GM08714 (cell line): ENCODE results near the gene CELA3A.
"Not testable (repeated sequence)": the region's sequence is repeated elsewhere in the genome, so short reads cannot be mapped to it uniquely, and the experiment has no call there.

Source experiments
- H3K4me3 ChIP-seq: fragments of 200-500 bp; sonication (Bioruptor generic); 2 replicates; pipeline ENCODE4 v1.5.1; 2014; ENCODE audit warnings: mild to moderate bottlenecking, low read length, inconsistent platforms
- ZNF274 ChIP-seq: IDR thresholded peaks from 2 replicates; pipeline ENCODE4 v1.6.1; 2012; ENCODE audit warnings: mild to moderate bottlenecking, low read depth, low read length

CELA3A gene, protein sequence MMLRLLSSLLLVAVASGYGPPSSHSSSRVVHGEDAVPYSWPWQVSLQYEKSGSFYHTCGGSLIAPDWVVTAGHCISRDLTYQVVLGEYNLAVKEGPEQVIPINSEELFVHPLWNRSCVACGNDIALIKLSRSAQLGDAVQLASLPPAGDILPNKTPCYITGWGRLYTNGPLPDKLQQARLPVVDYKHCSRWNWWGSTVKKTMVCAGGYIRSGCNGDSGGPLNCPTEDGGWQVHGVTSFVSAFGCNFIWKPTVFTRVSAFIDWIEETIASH

DNA sequence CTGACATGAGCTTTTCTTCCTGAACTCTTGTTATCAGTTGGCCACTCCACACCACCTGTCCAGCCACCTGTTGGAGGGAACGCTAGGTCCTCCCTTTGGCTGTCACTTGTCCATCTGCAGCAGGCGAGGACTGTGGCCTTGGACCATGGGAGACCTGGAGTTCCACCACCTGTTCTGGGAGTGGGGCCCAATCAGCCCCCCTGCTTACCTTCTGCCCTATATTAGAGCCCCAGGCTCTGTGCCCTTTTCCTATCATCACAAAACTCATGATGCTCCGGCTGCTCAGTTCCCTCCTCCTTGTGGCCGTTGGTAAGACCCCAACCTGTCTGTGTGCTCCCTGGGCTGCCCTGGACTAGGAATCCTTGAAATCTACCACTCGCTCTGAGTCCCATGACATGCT is at the start of gene CELA3A:
CELA3A (plus strand) TSS at position 249 of the 400 bp plus-strand sequence; CDS start at position 267, 18 bp downstream.
- no peak for TF ChIP-seq ZNF274
- H3K4me3 ChIP-seq: no peak within 1 kb of the TSS

DNA sequence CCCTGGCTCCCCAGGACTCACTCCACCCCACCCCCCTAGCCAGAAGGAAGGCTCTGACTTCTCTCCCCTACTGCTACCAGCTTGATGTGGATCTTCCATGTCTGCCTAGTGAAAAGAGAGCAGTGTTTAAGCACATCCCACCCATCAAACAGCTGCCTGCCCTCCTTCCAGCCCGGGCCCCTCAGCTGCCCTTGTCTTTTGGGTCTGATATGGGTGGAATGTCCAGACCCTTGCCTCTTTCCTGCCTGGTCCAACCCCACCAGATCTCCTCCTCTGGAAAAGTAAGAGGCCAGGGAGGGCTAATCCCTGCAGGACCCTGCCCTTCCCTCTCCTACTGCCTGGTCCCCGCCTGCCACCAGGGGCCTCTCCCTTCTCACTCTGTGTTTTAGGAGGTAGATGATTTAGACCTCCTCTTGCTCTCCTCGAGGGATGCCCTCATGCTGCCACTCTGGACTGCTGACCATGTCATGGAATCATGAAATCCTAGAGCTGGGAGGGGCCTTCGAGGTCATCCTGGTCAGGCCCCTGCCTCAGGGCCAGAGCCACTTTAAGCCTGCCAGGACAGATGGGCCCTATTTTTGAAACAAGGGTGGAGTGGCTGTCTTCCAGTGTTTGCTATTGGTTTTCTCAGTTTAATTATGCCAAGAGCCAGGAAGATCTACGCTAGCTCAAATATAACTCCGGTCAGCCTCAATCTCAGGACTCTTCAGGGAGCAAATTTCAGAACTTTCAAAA is 48.5 kb upstream of the CELA3A start:
- no peak overlapping the region for H3K4me3 ChIP-seq
- no peak for TF ChIP-seq ZNF274

DNA sequence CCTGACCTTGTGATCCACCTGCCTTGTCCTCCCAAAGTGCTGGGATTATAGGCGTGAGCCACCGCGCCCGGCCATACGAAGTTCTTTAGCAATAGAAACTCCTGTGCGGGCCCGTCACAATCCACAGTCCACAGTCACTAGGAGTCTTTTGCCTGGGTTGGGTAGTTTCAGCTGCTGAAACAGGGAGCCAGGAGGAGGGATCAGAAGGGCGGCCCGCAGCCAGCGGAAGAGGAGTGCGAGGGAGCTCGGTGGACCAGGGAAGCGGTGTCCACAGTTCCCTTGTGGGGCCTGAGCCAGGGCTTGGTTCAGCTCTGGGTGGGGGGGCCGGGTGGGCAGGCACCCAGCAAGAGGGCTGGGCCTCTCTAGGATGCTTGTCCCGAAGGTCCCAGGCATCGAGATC is 46.4 kb upstream of the CELA3A start:
- H3K4me3 ChIP-seq: no peak overlapping the region
- TF ChIP-seq ZNF274: no peak

DNA sequence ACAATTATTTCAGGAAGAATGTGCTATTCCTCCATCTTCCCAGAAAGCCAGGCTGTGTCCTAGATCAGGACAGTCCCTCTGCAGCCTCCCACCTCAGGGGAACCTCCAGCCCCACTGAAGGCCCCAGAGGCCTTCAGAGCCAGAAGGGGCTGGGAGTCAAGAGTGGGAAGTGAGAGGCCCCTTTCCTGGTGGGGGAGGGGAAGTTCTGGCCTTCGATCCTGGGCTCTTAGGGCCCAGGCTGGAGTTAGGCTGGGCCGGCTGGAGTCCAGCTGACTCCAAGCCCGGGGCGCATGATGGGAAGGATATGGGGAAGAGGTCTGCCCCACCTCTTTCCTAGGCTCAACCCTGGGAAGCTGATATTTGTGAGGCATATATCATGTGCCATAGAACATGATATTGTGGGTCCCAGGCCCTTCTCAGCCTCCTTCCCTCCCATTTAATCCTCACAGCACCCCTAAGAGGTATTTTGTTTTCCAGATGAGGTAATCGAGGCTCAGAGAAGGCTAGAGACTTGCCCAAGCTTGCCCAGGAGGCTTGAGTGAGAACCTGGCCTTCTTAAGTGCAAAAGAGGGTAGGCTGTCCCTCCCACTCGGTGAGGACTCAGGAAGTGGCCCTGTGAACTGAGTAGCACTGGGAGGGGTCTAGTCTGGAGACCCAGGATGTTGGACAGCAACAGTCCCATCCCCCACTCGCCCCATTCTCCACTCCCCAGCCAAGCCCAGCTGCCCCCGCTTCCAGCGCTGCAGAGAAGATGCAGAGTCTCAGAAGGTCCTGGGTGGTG is 45.8 kb upstream of the CELA3A start:
- no peak for TF ChIP-seq ZNF274
- no peak overlapping the region for H3K4me3 ChIP-seq

DNA sequence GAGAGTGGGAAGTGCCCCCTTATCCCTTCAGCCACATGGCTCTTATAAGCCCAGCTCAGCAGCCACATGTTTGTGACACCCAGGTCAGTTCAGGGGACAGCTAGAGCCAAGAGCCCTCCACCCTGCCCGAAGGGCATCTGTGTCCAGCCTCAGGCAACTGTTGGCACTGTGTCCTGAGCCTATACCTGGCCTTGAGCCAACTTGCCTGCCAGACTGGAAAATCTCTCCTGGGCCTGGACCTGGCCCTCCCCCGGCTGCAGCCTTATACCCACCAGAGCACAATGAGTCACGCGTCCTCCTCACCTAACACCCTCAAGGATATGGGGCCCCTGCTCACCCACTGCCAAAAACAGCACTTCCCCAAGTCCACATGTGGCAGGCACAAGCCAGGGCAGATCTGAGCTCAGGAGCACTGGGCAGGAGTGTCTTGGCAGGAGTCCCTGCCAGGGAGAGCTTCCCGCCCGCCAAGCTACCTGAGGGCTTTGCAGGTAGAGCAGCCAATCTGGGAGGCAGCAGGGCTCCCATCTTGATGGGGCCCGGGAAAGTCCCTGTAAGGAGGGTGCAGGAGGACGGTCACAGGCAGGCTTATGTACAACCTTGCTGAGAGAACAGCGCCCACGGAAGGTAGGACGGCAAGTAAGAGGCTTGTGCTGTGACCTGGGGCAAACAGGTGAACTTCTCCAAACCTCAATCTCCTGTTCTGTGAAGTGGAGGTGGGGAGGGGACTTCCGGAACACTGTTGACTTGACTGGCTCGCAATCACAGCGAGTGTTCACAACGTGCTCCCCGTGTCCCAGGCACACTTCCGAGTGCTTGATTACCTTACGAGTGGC is 44.5 kb upstream of the CELA3A start:
- TF ChIP-seq ZNF274: no peak
- no peak overlapping the region for H3K4me3 ChIP-seq

DNA sequence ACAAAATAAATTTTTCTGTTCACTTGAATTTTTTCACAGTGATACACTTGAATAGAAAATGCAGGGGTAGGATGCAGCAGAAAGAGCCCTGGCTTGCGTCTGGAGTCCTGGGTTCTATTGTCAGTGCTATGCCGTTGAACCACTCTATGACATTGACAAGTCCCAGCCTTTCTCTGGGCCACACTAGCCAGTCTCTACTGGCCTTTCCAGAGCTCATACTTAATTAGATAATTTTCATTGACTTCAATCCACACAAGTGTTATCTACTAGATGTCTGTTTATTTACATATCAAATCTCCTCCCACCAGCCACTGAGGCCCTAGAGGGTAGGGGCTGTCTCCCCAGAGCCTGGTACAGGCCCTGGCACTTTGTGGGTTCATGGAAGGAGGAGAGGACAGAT is 40.1 kb upstream of the CELA3A start:
- H3K4me3 ChIP-seq: no peak overlapping the region
- no peak for TF ChIP-seq ZNF274

DNA sequence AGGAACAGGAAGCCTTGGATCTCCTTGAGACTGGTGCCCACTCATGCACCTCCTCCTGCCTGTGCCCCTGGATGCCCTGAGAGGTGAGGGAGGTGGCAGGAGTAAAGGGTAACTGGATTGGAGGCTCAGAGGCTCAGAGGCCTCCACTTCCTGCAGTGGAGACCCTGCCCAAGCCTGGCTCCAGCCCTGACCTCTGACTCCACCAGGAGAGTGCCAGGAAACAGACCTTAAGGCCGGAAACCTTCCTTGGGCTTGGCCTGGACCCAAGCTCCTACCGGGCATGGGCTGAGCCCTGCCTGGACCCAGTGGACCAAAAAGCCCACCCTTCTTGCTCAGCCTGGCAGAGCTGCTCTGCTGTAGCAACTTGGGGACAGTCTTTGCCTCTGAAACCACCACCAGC is 39.7 kb upstream of the CELA3A start:
- no peak for TF ChIP-seq ZNF274
- H3K4me3 ChIP-seq: no peak overlapping the region

DNA sequence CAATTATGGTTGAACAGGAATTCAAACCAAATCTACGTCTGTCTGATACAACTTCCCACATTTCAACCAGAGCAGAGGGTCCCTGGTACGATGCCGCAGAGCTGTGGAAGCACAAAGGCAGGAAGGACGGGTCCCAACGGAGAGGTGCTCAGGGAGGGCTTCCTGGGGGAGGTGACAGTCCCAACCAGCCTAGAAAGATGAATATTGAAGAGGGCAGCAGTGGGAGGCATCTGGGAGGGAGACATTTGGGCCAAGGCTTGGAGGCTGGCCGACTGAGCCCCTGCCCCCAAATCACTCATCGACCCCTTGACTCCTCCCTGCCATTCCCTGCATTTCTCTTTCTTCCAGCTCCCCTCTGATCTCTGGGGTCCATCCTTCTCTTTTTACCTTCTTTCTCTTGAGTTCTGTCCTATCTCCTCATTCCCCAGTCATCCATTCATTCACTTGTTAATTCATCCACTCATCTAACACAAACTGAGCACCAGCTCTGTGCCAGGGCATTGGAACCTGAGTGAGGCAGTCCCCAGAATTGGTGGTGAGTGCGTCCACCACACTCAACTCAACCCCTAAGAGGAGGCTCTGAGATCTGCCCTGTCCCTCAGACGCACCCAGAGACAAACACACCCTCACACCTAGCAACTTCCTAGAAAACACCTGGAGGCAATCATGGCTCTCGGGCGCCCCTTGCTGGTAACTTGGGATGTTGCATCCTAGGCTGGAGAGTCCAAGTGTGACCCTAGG is 37.8 kb upstream of the CELA3A start:
- no peak for TF ChIP-seq ZNF274
- H3K4me3 ChIP-seq: no peak overlapping the region

DNA sequence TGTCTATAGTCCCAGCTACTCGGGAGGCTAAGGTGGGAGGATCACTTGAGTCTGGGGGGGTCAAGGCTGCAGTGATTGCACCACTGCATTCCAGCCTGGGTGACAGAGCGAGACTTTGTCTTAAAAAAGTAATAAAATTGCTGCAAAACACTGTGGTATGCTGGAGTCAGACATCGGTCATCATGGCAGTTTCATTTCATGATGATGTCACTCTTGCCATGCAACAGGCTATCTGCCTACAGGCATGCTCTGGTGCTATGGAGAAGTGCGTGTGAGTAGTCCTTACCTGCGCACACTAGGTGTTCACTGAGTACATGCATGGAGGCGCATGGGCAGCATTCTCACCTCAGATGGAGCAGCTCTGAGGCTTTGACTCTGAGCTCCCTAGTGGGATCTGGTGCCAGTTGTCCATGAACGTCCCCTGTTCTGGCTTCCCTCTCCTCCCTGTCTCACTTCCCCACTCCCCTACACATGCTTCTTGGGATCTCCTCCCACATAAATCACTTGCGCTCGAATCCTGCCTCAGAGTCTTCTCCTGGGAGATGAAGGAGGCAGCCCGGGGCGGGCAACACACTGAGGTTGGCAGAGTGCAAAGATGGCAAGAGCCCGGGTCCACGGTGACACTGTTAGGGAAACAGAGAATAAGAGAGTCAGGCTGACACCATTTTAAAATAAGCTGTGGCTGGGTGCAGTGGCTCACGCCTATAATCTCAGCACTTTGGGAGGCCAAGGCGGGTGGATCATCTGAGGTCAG is 35.0 kb upstream of the CELA3A start:
- TF ChIP-seq ZNF274: no peak
- no peak overlapping the region for H3K4me3 ChIP-seq

DNA sequence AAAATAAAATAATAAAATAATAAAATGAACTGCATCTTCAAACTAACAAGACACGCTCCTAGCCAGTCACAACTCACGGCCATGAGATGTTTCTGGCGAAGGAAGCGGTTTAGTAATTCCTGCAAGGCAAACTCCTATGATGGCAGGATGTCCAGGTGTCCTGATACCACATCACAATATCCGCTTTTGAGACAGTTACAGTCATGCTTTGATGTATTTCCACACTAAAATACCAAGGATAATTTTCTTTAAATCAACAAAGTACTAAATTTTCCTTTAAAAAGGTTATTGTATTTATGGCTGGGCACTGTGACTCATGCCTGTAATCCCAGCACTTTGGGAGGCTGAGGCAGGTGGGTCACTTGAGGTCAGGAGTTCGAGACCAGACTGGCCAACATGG is 34.2 kb upstream of the CELA3A start:
- H3K4me3 ChIP-seq: not testable (repeated sequence)

DNA sequence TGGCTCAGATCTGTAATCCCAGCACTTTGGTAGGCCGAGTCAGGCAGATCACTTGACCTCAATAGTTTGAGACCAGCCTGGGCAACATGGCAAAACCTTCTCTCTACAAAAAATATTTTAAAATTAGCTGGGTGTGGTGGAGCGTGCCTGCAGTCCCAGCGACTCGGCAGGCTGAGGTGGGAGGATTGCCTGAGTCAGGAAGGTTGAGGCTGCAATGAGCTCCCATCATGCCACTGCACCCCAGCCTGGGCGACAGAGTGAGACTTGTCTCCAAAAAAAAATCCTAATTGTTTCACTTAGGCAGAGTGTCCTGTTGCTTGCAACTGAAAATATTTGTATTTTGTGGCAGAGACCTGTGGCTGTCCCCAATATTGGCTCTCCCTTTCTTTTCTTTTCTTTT is 32.4 kb upstream of the CELA3A start:
- not testable (repeated sequence) for H3K4me3 ChIP-seq

DNA sequence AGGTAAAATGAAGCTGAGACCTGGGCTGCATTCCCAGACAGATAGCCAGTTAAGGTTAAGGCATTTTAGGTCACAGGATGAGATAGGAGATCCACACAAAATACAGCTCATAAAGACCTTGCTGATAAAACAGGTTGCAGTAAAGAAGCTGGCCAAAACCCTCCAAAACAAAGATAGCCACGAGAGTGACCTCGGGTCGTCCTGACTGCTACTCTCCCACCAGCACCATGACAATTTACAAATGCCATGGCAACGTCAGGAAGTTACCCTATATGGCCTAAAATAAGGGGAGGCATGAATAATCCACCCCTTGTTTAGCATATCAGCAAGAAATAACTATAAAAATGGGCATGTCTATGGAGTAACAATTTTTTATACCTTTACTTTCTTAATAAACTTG is 30.9 kb upstream of the CELA3A start:
- not testable (repeated sequence) for H3K4me3 ChIP-seq

DNA sequence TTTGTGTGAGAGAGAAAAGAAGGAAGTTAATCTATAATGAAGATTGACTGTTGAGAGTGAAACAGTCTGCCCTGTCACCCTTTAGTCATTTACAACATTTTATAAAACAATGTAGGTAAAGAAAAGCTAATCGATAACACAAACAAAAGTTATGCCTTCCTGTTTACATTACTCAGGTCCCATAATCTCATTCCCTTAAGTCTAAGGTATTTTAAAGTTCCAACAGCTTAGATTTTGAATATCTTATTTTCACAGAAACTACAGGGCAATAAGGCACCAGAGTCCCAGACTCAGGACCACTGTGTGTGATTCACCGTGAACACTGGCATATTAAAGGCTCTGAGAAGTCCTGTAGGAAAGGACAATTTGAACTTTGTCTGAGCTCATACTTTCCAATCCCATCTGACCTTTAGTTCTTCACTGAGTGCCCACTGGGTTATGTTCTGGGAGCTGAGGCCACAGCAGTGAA is 28.4 kb upstream of the CELA3A start:
- not testable (repeated sequence) for H3K4me3 ChIP-seq

DNA sequence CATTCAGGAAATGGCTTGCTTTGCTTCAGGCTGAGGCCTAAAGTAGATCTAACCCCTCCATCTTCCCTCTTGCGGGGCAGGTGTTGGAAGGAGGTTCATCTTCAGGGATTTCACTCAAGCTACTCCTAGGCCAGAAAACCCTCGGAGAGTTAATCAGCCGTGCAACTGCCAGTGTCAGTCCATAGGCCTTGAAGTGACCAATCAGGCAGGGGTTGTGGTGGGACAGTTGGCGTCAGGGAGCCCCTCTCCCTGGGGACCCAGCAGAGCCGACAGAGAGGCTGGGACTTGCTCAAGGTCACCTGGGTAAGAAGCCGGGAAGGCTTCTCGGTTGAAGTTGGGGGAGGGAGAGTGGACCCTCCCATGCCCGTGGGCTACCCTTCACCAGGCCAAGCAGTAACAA is 27.5 kb upstream of the CELA3A start:
- not testable (repeated sequence) for H3K4me3 ChIP-seq

DNA sequence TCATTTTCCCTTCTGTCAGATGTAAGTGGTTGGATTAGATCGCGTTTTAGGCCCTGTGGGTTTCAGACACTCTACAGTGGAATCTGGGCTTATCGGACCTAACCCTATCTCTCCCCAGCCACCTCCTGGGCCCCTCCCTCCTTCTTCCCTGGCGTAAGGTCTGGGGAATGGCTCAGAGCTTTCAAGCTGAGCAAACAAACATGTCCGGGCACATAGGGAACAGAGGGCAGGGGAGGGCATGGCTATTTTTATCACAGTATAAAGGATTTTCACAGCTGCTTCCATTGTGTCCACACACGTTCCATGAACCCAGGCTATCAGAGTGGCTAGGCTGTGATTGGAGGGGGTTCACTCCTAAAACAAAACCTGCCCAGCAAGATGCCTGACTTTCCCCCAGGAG is 26.8 kb upstream of the CELA3A start:
- not testable (repeated sequence) for H3K4me3 ChIP-seq

DNA sequence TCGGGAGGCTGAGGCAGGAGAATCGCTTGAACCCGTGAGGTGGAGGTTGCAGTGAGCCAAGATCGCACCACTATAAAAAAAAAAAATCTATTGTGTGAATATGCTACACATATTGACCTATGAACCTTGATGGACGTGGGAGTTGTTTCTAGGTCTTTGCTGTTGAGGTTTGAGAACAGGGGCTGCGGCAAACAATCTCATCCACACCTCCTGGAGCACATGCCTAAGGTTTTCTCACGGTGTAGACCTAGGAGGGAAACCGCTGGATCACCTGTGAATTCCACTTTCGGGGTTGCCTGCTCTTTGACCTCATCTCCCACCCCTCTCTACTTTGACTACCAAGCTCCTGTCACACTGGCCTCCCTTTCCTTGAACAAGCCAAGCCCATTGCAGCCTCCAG is 26.2 kb upstream of the CELA3A start:
- H3K4me3 ChIP-seq: not testable (repeated sequence)

DNA sequence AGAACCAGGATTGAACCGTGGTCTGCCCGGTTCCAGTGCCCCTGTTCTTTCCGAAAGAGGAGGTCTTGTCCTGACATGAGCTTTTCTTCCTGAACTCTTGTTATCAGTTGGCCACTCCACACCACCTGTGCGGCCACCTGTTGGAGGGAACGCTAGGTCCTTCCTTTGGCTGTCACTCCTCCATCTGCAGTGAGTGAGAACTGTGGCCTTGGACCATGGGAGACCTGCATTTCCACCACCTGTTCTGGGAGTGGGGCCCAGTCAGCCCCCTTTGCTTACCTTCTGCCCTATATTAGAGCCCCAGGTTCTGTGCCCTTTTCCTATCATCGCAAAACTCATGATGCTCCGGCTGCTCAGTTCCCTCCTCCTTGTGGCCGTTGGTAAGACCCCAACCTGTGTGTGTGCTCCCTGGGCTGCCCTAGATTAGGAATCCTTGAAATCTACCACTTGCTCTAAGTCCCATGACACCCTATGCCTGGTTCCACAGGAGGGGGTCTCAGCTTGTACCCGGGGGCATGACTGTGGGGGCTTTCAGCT is 24.7 kb upstream of the CELA3A start, which contains the start of gene CELA3B:
CELA3B (plus strand) TSS at position 320 of the 537 bp plus-strand sequence; CDS start at position 338, 18 bp downstream.
- not testable (repeated sequence) for H3K4me3 ChIP-seq

DNA sequence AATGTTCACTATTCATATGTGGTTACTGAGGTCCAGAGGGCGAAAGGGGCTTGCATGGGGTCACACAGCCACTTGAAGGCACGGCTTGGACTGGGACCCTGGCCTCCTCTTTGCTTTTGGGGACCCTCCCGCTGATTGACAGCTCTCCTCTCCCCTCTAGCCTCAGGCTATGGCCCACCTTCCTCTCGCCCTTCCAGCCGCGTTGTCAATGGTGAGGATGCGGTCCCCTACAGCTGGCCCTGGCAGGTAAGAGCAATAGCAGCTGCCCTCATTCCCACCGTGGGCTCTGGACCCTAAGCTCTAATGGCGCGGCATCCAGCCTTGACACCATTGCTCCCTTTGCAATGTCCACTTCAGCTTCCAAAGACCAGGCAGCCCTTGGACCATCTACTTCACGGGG is 23.2 kb upstream of the CELA3A start:
- H3K4me3 ChIP-seq: not testable (repeated sequence)
